ENCODE data around the gene CUEDC2.

The CUEDC2 gene, protein sequence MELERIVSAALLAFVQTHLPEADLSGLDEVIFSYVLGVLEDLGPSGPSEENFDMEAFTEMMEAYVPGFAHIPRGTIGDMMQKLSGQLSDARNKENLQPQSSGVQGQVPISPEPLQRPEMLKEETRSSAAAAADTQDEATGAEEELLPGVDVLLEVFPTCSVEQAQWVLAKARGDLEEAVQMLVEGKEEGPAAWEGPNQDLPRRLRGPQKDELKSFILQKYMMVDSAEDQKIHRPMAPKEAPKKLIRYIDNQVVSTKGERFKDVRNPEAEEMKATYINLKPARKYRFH

DNA sequence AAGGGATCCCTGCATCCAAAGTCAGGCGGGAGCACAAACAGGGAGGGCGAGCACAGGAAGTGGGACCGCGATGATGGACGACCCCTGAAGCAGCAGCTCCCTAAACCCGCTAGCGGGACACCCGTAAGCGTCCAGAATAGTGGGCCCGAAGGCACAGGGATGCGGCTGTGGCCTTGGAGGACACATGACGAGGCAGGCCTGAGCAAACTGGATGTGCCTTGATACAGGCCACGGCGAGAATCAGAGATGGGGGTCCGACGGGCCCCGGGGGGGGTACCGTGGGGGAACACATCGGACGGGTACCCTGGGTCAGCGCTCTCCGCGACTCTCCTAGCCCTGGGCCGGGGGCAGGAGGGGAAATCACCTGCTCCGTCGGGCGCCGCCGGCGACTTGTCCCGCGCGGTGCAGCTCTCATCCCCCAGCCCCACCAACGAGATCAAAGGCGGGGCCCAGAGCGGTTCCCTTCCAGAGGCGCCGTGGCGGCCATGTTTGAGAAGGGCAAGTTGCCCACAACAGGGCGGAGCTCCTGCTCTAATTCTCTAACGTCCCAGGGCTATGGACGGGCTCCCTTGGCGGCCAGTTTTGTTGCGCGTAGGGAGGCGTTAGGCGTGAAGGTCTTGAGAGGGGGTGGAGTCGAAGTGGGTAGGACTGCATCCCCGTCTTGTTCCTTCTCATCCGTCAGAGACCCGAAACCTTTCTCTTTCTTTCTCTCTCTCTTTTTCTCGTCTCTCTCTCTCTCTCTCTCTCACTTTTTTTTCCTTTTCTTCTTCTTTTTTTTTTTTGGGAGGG, at the start of gene CUEDC2:
Gene CUEDC2, minus strand, starts transcription at position 413 of the 789 bp plus-strand sequence. CDS start 7,386 bp downstream, outside the sequence.
- DNase-seq (ENCODE audit: low read depth in 1 of 2, low spot score in 1 of 2) = peak; percentile 90 to 94

DNA sequence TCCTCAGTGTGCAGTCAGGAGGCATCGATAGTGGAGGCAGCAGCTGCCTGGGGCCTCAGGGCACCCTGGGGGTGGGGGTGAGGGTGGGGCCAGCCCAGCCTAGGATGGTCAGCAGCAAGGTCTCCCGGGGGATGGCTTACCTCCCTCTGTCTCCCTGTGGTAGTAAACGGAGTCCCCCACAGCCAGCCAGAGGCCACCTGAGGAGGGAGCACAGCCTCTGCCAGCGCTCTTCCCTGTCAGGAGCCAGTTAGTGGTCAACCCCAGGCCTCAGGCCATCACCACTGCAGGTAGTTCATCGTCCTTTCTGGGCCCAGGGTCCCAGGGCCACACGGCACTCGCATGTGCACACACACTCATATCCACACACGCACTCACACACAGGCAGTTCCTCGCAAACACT, 48.0 kb upstream of the CUEDC2 start:
- no peak for DNase-seq (ENCODE audit: low read depth in 1 of 2, low spot score in 1 of 2)

DNA sequence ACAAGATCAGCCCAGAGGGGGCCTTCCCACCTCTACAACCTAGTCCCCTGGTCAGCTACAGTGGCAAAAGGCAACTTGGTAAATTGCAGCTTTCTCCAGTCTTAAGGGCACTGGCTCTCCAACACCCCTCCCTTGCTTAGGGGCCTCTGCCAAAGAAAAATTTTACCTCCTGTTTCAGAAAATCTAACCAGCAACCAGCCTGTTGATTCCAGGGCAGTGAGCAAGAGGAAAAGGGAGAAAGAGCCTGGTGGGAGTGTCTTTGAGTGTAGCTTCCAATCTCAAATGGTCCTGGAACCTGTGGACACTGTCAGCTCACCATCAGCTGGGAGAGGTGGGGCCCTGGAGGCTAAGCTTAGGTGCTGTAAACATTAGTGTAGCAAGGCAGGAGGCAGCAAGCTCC, 47.3 kb upstream of the CUEDC2 start:
- no peak for DNase-seq (ENCODE audit: low read depth in 1 of 2, low spot score in 1 of 2)

DNA sequence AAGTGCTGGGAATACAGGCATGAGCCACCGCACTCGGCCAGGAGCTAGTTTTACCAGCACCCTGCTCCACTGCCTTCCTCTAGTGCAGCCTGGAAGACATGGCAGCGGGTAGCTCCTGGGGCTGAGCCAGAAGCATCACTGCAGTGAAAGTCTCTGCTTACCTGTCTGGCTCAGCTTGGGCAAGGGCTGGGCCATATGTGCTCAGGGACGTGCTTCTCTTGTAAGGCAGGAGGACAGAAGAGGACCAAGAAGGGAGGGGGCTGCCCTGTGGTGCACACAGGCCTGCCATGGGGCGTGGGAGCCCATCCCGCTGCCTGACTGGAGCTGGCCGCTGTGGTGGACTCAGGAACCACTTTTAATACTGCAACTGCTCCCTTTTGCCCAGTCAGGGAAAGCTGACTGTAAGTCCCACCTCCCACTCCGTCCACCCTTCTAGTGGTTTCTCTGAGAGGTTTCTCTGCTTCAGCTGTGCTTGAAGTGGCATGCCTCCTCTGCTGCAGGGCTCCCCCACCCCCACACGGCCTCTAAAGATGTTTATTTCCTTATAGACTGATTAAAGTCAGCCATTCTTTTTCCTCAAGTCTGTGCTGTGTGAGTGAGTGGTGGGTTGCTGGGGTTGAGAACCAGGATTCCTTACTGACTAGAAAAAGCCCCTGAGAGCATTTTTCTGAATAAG, 44.2 kb upstream of the CUEDC2 start:
- no peak for DNase-seq (ENCODE audit: low read depth in 1 of 2, low spot score in 1 of 2)

DNA sequence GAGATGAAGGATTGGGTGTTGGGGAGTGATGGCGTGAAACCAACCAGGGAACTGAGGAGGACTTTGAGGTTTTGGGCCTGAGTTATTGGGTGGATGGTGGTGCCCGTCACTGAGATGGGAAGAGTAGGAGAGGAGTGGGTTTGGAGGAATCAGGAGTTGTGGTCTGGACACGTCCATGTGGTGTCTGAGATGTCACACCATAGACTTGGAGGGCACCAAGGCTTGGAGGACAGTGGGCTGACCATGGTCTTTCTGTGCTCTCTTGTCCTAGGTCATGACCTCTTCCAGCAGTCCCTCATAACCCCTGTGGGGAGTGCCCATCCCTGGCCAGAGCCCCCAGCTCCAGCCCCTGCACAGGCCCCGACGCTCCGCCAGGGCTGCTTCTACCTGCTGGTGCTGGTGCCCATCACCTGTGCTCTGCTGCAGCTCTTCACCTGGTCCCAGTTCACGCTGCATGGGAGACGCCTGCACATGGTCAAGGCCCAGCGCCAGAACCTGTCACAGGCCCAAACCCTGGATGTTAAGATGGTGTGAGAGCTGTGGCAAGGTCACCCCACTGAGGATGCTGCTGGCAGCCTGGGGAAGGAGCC, 43.2 kb upstream of the CUEDC2 start:
- DNase-seq (ENCODE audit: low read depth in 1 of 2, low spot score in 1 of 2) = no peak

DNA sequence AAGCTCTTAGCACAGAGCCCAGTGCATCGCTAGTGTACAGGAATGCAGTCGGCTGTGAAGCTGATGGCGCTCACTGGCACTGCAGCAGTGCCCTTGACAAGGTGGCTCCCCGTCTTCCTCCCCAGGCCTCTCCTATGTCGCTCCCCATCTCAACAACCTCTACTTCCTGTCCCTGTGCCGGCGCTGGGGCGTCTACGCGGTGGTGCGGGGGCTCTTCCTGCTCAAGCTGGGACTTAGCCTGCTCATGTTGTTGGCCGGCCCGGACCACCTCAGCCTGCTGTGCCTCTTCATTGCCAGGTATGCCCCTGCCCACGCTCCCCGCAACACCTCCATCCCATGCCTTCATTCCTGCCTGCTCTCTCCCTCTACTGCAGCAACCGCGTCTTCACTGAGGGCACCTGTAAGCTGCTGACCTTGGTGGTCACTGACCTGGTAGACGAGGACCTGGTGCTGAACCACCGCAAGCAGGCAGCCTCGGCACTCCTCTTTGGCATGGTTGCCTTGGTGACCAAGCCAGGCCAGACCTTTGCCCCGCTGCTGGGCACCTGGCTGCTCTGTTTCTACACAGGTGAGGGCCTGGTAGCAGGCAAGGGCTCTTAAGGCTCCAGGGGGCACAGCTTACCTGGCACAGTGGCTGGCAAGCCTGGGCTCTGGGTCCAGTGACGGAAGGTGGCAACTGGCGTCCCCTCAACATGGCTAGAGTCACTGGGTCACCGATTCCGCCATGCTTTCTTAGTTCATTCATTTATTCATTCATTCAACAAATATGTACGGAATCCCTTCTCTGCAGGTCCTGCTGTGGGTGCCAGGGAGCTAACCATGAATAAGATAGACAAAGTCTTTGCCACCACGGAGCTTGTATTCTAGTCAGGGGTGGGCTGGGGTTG, 41.3 kb upstream of the CUEDC2 start:
- DNase-seq (ENCODE audit: low read depth in 1 of 2, low spot score in 1 of 2) = no peak

DNA sequence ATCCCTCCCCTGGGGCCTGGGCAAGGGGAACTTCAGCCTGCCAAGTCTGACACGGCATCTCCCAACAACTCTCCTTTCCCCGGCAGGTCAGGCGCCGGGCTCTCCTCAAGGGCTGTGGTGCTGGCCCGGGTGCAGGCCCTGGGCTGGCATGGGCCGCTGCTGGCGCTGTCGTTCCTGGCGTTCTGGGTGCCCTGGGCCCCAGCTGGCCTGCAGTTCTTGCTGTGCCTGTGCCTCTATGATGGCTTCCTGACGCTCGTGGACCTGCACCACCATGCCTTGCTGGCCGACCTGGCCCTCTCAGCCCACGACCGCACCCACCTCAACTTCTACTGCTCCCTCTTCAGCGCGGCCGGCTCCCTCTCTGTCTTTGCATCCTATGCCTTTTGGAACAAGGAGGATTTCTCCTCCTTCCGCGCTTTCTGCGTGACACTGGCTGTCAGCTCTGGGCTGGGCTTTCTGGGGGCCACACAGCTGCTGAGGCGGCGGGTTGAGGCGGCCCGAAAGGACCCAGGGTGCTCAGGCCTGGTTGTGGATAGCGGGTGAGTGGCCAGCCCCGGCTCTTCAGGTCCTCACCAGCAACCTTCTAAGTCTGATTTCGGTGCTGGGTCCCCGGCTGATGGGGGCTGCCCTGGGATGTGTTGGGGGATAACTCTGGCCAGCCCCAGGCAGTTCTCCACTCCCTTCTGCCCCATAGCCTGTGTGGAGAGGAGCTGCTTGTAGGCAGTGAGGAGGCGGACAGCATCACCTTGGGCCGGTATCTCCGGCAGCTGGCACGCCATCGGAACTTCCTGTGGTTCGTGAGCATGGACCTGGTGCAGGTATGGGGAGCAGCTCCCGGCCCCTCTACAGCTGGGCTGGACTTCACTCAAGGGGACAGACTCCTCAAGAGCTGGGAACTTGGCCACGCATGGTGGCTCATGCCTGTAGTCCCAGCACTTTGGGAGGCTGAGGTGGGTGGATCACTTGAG, 38.5 kb upstream of the CUEDC2 start:
- DNase-seq (ENCODE audit: low read depth in 1 of 2, low spot score in 1 of 2) = no peak

DNA sequence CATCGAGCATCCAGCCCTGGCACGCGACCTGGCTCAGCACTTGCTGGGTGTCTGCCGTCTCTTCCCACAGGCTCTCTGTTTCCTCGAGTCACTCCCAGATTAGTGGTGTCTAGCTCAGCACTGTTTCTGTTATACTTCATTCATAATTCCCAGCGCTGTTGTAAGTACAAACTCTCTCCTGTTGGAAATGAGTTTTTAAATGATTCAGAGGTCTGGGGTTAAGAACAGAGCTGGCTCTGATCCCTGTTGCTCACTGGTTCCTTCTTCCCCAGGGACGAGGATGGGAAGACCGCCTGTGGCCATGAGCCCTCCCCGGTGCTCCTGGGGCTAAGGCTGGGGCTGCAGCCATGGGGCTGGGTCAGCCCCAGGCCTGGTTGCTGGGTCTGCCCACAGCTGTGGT, 36.3 kb upstream of the CUEDC2 start:
- no peak for DNase-seq (ENCODE audit: low read depth in 1 of 2, low spot score in 1 of 2)

DNA sequence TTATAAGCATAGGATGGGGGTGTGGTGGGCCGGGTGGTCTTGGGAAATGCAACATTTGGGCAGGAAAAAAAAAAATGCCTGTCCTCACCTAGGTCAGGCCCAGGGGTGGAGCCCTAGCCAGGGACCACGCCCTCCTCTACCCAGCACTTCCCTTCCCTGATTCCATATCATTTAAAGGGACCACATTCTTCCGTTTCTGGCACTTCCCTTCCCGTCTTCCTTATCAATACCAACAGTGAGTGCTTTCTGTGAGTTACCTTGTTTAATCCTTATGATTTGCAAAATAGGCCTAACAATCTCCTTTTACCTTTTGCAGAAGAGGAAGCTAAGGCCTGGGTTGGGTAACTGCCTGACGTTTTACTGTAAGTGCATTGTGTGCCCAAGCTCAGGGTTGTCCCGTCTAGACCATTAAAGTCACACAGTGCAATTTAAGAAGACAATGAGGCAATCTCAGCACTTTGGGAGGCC, 35.6 kb upstream of the CUEDC2 start:
- DNase-seq (ENCODE audit: low read depth in 1 of 2, low spot score in 1 of 2) = no peak

DNA sequence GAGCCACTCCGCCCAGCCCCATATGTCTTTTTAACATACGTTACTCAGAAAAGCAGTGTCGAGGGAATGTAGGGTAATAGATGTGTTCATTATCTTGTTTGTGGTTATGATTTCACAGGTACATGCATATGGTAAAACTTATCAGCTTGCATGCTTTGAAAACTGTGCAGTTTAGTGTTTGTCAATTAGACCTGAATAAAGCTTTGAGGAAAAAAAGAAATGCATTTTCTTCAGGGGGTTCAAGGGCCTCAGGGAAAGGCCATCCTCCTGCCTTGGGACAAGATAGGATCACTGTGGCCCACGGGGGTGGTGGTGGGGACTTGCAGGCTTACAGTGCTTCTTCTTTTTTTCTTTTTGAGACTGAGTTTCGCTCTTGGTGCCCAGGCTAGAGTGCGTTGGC, 34.9 kb upstream of the CUEDC2 start:
- no peak for DNase-seq (ENCODE audit: low read depth in 1 of 2, low spot score in 1 of 2)

DNA sequence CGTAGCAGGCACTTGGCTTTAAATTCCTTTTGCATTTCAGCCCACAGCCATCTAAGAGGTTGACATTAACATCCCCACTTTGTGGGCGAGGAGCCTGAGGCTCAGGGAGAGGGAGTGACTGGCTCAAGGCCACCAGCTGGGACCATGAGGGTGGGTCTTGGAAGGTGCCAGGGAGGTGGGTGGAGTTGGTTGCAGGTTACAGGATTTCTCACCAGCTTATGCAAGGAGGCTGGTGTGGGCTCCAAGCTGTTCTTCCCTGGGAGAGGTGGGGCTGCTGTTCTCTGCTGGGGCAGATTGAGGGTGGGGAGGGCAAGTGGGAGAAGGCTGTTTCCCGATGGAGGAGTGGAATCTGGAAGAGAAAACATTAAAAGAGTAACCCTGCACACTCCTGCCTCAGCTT, 33.1 kb upstream of the CUEDC2 start:
- no peak for DNase-seq (ENCODE audit: low read depth in 1 of 2, low spot score in 1 of 2)

DNA sequence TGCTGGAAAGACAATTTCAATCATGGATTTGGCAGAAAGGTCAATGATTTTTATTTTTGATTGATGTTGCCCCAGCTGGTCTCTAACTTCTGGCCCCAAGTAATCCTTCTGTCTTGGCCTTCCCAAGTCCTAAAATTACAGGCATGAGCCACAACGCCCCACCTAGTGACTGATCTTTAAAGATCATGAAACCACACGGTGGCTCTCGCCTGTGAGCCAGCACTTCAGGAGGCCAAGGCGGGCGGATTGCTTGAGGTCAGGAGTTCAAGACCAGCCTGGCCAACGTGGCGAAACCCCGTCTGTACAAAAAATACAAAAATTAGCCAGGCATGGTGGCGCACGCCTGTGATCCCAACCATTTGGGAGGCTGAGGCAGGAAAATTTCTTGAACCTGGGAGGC, 31.6 kb upstream of the CUEDC2 start:
- no peak for DNase-seq (ENCODE audit: low read depth in 1 of 2, low spot score in 1 of 2)

DNA sequence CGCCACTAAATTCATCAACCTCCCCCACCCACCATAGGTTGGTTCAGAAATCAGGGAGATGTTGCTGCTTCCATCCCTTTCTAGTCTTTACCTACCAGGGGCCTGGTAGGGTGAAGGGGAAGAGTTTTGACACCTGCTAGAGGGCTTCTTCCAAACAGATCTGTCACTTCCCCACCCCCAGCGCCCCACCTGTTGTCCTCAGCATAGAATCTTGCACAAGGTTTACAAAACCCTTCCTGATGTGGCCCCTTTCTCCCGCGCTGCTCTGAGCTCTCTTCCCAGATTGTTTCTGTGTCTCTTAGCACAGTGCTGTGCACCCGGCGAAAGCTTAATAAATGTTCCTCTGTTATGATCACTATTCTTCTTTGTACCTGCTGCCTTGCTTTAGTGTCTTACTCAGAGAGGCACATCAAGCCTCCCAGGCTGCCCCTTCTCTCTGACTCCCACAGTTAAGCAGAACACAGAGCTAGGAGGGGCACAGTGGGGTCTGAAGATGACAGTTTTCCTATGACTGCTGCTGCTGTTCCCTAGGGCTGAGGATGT, 30.2 kb upstream of the CUEDC2 start:
- no peak for DNase-seq (ENCODE audit: low read depth in 1 of 2, low spot score in 1 of 2)

DNA sequence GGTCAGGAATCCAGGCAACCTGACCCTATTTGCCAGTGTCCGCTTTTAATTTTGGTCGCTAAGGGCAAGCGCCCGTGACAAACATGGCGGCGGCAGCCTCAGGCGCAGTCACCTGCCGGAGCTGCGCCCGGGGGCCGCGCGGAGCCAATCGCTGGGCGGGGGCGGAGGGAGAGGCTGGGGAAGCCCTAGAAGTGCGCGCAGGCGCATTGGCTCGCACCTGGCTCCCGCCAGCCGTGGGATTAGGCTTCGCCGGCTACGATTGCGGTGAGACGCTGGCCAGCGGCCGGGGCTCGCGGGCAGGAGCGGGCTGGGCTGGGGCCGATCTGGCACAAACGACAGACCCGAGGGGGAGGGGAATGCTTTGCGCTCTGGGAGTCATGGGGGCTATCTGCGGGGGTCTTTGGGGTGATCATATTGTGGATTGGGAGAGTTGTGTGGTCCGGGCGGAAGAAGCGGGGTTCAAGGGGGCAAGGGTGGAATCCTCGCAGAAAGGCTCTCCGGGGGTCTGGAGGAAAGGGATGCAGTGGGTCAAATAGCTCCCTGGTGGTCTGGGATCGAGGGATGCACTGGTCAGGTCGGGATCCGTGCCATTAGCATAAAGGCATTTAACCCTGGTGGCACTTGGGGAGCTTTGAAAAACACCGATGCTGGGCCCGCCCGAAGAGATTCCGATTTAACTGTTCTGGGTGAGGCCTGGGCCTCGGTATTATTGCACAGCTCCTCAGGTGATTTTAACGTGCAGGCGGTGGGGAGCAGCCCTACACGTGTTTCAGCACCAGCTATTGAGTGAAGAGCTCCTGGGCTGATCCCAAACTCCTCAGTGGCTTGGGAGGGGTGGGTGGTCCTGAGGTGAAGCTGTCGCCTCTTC, 29.0 kb upstream of the CUEDC2 start:
- DNase-seq (ENCODE audit: low read depth in 1 of 2, low spot score in 1 of 2) = peak; percentile 84 to 91

DNA sequence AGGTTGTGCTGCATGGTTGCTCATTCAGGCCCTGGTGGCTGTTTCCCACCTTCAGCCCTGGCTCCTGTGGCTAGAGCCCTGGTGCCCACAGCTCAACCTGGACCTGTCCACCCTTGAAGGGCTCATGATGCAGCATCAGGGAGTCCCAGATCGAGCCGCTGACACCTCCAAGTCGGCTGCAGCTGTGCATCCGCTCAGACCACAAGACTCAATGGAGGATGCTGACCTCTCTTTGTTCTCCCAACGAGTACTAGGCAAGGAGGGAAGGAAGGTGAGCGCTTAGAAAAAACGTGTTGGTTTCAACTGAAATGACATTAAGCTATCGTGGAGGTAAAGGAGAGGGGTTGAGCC, 28.4 kb upstream of the CUEDC2 start:
- no peak for DNase-seq (ENCODE audit: low read depth in 1 of 2, low spot score in 1 of 2)

DNA sequence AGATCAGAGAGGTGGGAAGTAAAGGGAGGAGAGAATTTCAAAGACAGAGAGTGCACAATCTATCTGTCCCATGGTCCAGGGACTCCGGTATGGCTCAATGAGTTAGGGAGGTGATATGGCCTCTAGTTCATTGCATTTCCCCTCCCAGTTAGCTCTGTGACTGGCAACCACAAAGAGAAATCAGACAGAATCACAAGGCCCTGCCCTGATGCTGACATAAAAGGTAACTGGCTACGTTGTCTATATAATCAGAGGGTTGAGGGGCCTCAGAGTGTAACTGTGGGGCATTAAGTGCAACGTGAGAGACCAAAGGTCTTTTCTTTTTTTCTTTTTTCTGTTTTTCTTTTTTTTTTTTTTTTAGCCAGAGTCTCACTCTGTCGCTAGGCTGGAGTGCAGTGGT, 26.3 kb upstream of the CUEDC2 start:
- DNase-seq (ENCODE audit: low read depth in 1 of 2, low spot score in 1 of 2) = no peak

DNA sequence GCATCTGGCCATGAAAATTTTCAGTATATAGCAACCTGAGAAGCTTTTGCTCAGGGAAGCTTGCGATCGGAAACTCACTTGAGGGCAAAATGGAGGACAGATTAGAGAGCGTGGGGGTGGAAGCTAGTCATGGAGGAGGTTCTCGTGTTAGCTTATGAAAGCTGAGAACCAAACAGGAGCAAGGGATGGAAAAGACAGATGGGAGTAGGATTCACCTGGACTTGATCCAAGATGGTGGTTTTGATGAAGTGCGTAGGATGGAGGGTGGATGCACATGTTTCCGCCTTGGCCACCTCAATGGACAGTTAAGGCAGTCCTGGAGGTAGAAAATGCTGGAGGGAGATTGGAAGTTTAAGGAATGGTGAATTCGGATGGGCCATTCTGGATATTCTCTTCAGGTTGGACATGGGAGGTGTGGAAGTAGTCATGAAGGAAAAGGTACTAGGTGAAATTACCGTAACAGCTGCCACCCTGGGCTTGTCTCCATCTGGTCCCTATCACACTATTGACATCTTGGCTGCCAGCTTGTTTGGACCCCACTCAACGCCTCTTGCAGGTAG, 25.3 kb upstream of the CUEDC2 start:
- DNase-seq (ENCODE audit: low read depth in 1 of 2, low spot score in 1 of 2) = no peak

DNA sequence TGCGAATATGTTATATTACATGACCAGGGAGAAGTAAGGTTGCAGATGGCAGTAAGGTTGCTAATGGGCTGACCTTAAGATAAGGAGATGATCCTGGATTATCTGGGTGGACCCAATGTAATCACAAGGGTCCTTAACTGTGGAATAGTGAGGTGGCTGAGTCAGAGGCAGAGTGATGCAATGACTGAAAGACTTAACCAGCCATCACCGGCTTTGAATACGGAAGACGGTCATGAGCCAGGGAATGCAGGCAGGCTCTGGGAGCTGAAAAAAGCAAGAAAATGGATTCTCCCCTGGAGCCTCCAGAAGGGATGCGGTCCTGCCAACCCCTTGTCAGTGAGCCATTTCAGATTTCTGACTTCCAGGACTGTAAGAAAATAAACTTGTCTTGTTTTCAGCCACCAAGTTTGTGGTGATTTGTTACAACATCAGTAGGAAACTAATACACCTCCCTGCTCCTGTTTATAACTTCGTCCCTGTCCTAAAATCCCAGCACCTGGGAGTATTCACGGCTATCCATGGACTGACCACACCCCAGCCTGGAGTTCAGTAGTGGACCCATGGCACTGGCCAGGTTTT, 23.6 kb upstream of the CUEDC2 start:
- no peak for DNase-seq (ENCODE audit: low read depth in 1 of 2, low spot score in 1 of 2)
